Liver (tissue), 3 donors: ENCODE data around the gene MTSS2.

Source experiments
- CTCF ChIP-seq: fragments of 150-350 bp; IDR thresholded peaks from 2 replicates; pipeline ENCODE4 v1.5.1; 2017; ENCODE audit warnings: improper control_type of control experiment, low read depth, low read length; ENCODE audit not compliant: missing input control
- MAX ChIP-seq: IDR thresholded peaks from 2 replicates; pipeline ENCODE4 v1.6.1; 2016; ENCODE audit warnings: antibody characterized with exemption
- RAD21 ChIP-seq, 2 donors: IDR thresholded peaks; 2 replicates each; pipeline ENCODE4 v1.6.1; 2016; ENCODE audit warnings: antibody characterized with exemption in 2 of 2, mild to moderate bottlenecking in 2 of 2
- REST ChIP-seq: IDR thresholded peaks from 2 replicates; pipeline ENCODE4 v1.6.1; 2016; ENCODE audit warnings: antibody characterized with exemption, mild to moderate bottlenecking
- SP1 ChIP-seq: IDR thresholded peaks from 2 replicates; pipeline ENCODE4 v1.6.1; 2018; ENCODE audit warnings: antibody characterized with exemption, mild to moderate bottlenecking
- YY1 ChIP-seq: IDR thresholded peaks from 2 replicates; pipeline ENCODE4 v1.6.1; 2016; ENCODE audit warnings: antibody characterized with exemption, mild to moderate bottlenecking
- donor health status: healthy.
- donor health status: healthy.

DNA sequence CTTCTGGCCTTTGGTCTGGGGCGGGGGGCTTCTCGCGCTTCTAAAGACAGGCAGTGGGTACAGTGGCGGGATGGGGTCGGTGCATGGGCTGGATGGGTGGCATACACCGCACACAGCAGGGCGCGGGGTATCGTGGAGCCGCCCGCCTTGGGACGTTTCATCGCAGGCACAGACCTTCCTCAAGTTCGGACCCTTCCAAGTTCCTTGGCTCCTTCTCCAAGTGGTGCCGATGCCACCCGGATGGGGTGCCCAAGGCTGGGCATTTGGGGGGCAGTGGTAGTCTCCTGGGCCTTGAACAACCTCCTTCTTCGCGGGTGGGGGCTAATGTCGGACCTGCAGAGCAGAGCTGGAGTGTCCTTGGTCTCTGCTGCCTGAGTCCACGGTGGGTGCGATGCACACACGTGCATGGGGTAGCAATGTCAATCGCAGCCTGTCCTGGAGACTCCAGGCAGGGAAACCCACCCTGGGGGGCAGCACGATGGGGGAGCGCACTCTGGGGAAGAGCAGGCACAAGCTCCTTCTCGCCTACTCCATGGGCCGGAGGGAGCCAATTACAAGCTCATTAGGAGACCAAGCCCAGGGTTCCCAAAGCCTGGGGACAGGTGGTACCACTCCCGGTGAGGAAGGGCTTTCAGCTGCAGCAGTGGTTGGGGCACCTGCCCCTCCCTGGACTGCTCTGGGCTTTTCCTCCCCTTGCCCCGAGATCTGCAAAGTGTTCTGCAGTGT is 686 bp upstream of the MTSS2 start:
- TF ChIP-seq MAX (no peak), CTCF (no peak), YY1 (no peak), SP1 (no peak), RAD21 (IDR thresholded peaks at IDR 0.05) (no peak), REST (no peak)
